ENCODE results near the gene MBD3L4.

MBD3L4 gene

DNA sequence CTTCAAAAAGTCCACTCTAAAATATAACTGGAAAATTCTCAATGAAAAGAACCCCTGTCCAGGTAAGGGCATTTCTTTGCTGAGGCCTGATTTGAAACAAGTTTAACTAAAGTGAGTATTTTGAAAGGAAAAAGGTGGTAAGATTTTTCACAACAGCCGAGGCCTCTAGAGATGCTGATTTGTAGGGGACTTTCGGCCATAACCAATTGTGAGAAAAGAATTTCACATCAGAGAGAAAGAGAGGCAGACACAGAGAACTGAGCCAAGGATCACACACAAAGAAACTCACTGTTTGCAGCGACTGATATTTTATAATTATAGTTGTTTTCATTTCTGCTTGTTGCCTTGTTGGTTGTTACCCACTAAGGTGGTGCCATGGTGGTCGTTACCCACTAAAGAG, 43.2 kb downstream of the MBD3L4 start:
- intact Hi-C loops (cut with DNase I) = no loop called here
- no peak for DNase-seq

DNA sequence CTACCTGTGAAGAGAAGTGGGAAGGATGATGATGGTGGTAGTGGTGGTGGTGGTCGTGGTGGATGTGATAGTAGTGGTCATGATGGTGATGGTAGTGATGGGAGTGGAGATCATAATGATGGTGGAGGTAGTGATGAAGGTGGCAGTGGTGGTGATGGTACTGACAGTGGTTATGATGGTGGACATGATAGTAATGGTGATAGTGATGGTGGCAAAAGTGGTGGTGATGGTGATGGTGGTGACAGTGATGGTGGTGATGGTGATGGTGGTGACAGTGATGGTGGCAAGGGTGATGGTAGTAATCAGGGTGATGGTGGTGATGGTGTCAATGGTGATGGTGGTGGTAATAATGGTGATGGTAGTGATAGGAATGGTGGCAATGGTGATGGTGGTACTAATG, 44.9 kb downstream of the MBD3L4 start:
- DNase-seq = no peak
- intact Hi-C loops (cut with DNase I) = no loop called here

DNA sequence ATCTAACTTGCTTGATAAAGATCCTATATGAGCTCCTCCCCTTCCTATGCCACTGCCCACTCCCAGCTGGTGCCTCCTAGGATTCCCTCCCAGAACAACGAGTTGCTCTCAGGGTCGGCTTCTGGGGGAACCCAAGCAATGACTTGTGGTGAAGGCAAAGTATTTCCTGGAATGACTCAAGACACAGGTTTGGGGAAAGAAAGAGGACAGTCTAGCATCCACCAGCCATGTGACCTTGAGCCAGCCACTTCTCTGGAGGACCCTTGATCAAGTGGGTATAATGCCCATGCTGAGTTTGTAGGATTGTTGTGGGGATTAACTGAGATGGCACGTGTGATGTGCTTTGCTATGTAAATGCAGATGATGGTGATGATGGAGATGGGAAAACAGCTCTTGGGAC, 51.7 kb downstream of the MBD3L4 start:
- DNase-seq = no peak
- intact Hi-C loops (cut with DNase I) = no loop called here

DNA sequence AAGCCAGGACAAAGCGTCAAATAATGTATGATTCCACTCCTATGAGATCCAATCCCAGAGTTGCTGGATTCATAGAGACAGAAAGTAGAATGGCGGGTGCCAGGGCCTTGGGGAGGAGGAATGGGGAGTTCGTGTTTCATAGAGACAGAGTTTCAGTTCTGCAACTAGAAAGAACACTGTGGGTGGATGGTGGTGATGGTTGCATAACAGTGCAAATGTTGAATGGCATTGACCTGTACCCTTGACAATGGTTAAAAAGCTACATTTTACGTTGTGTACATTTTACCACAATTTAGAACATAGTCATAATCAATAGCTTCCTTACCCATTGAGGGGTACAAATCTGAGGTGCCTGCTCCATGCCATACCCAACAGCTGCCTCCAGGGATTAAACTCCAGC, 52.1 kb downstream of the MBD3L4 start:
- DNase-seq = peak in 5 of 42 donors; percentile 2 to 17 (median 5)
- intact Hi-C loops (cut with DNase I) = no loop called here
